VCaP (cell line): ENCODE data around the gene NAXD.

Experiments used
- H3K27ac ChIP-seq: fragments of 450-650 bp; 2 replicates; pipeline ENCODE4 v1.5.1; 2017
- CTCF ChIP-seq: fragments of 450-650 bp; conservative IDR thresholded peaks from 2 replicates; pipeline ENCODE4 v1.5.1; 2017; ENCODE audit warnings: mild to moderate bottlenecking, moderate library complexity

NAXD gene

GRCh38 chr13:110647365-110647737 is 32.0 kb downstream of the NAXD start:
- no peak overlapping the region for H3K27ac ChIP-seq
- TF ChIP-seq CTCF = peak; percentile 20; the same call in 1 of the 2 replicates

GRCh38 chr13:110648146-110648819 is 32.9 kb downstream of the NAXD start:
- H3K27ac ChIP-seq = no peak overlapping the region
- no peak for TF ChIP-seq CTCF

DNA sequence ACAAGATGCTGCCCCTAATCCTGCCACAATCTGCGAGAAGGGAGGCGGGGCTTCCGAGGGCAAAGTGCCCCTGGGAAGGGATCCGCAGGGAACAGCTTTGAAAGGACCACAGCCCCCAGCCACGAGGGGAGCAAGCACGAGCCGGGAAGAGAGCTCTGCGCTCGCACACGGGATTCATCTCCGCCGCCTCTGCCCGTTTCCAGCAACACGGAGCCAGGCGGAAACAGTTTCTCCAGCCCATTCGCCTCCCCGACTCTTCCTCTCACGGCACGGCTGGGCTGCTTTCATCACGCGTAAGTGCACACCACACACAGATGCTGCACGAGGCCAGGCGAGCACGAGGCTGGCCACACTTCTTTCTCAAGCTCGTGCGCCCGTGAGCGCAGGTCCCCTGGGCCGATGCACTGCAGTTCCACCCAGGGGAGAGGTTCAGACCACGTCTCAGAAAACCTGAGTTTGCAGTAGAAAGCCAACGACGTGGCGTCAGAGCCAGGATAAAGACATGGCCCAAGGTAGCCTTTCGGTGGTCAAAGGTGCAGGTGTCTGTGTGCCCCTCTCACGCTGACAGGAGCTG is 33.6 kb downstream of the NAXD start:
- no peak for TF ChIP-seq CTCF

DNA sequence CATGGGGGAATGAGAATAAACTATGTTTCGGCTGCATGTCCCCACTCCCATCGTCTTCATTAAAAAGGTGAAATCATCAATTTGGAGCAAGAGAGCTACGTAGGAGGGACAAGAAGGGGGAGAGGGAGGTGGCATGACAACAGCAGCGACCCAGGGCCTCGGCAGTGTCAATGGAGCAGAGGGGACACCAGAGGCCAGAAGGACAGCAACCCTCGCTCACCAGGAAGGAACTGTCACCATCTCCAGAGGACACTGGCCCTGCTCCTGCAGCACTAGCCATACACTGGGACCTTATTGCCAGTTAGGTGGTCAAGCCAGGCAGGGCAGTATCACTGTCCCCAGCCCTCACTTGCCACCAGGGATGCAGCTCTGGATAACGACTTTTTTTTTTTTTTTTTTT is 34.2 kb downstream of the NAXD start:
- H3K27ac ChIP-seq = no peak overlapping the region
- TF ChIP-seq CTCF = no peak

More for the DNA sequence above, 33.6 kb downstream of the NAXD start:
- H3K27ac ChIP-seq = no peak overlapping the region

GRCh38 chr13:110650436-110650835 is 35.1 kb downstream of the NAXD start:
- TF ChIP-seq CTCF = no peak
- no peak overlapping the region for H3K27ac ChIP-seq

DNA sequence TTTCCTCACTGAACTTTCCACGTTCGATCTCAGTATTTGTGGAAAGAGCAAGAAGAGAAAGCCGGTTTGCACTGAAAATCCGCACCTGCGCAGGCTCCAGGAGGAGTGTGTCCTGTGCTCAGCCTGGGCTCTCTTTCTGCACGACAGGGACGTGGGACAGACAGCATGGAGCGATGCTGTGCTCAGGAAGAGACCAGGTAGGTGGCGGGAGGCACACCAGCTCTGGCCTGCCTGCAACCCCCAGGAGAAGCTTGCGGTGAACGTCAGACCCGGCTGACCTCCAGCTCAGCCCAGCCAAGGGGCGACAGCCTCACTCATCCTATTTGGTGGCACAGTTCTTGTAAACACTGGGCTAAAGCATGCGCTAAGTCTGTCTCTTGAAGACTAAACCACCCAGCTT is 35.9 kb downstream of the NAXD start:
- TF ChIP-seq CTCF = no peak
- no peak overlapping the region for H3K27ac ChIP-seq

DNA sequence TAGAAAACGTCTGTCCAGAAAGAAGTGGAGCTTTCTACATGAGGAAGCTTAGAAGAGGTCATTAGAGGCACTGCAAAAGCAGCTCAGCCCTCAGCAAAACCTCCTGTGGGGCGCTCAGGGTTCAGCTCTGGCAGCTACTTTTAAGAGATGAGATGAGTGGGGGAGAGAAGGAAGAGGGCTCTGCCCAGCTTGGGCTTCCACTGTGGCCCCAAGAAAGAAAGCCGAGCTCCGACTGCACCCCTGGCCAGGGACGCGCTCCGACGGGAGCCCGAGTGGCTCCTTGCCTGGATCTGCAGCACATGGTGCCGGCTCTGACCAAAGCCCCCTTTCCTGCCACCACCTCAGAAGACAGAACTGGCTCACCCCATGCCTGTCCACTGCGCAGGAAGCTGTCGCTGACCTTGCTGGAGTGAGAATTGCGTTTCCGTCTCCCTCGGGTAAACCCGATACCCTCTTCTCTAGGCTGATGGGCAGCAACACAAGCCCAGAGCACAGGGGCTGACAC is 36.4 kb downstream of the NAXD start:
- no peak for TF ChIP-seq CTCF
- H3K27ac ChIP-seq = no peak overlapping the region
